ENCODE results near the gene FBXO42.
"Not testable (repeated sequence)": the region's sequence is repeated elsewhere in the genome, so short reads cannot be mapped to it uniquely, and the experiment has no call there.

The FBXO42 gene

DNA sequence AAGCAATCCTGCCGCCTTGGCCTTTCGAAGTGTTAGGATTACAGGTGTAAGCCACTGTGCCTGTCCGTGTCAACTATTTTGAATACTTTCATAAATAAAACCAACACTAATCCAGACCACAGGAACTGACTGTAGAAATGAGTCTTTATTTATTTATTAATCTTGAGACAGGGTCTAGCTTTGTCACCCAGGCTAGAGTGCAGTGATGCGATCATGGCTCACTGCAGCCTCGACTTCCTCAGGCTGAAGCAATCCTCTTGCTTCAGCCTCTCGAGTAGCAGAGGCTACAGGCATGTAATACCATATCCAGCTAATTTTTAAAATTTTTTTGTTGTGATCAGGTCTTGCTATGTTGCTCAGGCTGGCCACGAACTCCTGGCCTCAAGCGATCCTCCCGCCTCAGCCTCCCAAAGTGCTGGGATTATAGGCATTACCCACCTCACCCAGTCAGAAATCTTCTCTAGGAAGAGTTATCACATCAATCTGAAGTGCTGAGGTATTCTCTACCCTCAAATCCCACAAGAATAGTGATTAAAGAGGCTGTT lies 93.6 kb downstream of the FBXO42 start:
- DNase-seq: no peak

DNA sequence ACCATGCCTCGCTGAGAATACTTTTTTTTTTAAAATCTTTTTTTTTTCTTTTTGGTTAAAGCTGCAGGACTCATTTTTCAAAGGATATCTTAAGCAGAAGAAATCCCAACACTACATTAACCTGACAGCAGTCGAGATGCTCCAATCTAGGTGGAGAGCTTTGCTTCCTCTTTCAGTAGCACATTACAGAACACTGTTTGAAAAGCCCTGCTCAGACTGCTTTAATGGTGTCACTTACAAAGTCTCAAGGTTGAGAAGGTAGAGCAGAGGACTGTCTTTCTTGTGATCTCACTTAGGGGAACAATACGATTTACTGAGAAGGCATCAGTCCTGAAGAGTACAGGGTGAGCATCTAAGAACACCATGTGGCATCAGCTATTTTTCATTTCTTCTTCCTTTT lies 94.3 kb downstream of the FBXO42 start:
- DNase-seq: no peak

DNA sequence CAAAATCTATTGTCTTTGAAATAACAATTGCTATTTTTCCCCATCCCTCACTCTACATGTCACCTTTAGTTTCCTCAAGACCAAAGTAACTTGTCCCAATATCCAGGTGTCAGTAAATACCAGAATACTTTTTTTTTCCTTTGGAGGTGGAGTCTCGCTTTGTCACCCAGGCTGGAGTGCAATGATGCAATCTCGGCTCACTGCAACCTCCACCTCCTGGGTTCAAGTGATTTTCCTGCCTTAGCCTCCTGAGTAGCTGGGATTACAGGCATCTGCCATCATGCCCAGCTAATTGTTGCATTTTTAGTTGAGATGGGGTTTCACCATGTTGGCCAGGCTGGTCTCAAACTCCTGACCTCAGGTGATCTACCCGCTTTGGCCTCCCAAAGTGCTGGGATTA lies 94.7 kb downstream of the FBXO42 start:
- DNase-seq: not testable (repeated sequence)

DNA sequence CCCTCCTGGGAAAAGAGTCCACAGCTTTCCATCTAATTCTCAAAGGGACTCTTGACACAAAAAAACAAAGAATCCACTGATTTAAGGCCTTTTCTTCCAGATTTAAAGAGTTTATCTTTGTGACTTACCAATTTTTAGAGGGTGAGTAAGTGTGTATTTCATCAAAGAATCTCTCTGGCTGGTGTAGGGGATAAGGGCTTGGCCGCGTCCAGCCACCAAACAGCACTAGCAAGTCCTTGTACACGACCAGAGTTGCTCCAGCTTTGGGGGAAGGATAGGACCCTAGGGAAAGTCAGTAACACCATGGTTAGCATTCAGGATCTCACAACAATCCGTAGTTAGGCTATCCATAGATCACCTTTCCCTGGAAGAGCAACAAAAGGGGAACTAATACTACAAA lies 95.8 kb downstream of the FBXO42 start:
- no peak for DNase-seq

GRCh38 chr1:16254263-16254928 lies 97.9 kb downstream of the FBXO42 start:
- DNase-seq: no peak

GRCh38 chr1:16253332-16253922 lies 98.9 kb downstream of the FBXO42 start:
- no peak for DNase-seq

DNA sequence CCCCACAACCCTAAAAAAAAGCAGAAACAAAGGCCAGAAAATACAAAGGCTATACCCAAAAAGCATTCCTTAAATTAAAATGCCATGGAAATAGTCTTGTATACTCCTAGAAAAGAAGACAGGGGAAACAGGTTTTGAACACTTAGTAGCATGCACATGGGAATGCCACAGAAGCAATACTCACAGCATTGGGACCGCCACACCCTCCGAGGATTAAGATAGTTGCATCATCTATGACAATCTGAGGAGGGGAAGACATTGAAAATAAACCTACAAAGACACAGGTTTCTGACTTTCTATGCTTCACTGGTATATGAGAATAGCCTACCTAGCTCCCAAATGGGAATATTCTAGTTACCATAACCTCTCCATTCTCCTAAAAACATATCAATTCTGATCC lies 99.4 kb downstream of the FBXO42 start:
- DNase-seq: no peak

GRCh38 chr1:16251381-16251780 lies 100.9 kb downstream of the FBXO42 start:
- DNase-seq: no peak

- DNase-seq: no peak
Measured at GRCh38 chr1:16250524-16251251, 101.6 kb downstream of the FBXO42 start.

- DNase-seq: peak; percentile 61
Measured at GRCh38 chr1:16249596-16250241, 102.6 kb downstream of the FBXO42 start.

DNA sequence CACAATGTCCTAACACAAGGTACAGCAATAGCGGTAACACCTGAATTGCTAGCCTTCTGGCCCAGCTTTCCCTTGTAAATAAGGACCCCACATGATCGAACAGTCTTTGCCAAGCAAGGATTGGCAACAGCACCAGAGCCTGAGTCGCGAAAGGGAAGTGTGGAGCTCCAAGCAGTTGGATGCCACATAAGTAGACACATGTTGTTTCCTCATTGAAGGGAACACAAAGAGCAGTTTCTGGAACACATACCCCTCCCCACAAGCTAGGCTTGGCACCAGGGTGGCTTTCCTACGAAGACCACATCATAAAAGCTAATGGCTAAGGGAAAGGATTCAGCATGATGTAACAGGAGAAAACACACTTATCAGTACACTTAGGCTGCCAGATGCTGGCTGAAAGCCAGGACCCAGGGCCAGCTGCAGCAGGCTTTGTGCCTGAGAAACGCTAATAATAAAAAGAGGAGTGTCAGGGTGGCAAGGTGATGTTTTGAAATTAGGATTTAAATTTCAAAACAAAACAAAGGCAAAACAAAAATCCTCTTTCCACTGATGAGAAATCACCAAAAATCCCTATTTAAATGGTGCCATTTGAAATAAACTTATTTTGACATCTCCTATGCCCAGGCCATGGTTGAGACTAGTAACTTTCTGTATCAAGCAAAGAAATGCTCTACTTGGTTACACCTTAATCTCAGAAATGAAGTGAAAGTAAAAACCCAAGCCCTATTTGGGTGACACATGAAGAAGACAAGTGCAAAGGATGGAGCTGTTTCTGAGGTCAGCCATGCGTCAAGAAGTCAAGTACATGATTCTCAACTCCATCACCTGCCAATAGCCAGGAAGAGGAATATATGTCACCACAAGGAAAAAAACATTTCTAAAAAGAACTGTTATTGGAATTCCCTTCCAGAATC lies 103.4 kb downstream of the FBXO42 start:
- peak; percentile 98 for DNase-seq

DNA sequence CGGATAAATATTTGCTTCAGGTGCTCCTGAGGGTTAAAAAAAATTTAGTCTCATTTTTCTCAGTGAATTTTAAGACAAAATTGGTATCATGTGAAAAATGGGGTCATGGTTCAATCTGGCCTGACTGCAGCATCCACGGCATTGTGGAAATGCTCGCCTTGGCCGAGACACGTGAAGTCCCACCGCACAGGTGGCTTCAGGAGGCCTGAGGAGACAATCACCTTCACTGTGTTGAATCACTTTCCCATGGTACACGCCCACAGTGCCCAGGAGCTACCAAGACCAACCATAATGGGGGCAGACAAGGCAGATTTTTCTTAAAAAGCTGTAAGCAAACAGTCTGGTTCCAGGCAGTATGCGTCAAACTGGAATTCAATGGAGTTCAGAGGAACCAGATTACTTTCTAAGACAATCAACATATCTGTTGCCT lies 104.3 kb downstream of the FBXO42 start:
- no peak for DNase-seq

GRCh38 chr1:16247441-16247840 lies 104.8 kb downstream of the FBXO42 start:
- no peak for DNase-seq

DNA sequence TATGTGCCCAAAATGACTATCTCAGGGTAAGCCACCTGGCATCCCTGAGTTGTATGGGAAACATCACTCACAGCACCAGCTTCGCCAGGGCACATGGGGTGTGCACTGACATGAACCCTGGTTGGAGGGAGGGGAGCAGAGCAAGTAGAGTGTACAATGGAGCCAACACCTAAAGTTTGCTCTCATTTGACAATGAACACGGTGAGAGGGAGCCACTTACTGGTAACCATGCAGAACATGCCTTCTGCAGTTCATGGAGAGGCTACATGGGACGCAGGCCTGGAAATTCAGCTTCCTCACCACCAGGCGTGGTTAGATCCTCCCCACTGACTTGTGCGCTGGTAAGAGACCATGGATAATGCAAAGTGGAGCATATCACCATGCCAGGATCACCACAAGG lies 105.3 kb downstream of the FBXO42 start:
- DNase-seq: no peak

DNA sequence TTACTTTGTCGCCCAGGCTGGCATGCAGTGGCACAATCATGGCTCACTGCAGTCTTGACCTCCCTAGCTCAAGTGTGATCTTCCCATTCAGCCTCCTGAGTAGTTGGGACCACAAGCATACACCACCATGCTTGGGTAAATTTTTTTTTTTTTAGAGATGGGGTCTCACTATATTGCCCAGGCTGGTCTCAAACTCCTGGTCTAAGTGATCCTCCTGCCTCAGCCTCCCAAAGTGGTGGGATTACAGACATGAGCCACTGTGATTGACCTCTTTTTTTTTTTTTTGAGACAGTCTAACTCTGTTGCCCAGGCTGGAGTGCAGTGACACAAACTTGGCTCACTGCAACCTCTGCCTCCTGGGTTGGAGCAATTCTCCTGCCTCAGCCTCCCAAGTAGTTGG lies 106.0 kb downstream of the FBXO42 start:
- not testable (repeated sequence) for DNase-seq

GRCh38 chr1:16245476-16246196 lies 106.6 kb downstream of the FBXO42 start:
- no peak for DNase-seq

DNA sequence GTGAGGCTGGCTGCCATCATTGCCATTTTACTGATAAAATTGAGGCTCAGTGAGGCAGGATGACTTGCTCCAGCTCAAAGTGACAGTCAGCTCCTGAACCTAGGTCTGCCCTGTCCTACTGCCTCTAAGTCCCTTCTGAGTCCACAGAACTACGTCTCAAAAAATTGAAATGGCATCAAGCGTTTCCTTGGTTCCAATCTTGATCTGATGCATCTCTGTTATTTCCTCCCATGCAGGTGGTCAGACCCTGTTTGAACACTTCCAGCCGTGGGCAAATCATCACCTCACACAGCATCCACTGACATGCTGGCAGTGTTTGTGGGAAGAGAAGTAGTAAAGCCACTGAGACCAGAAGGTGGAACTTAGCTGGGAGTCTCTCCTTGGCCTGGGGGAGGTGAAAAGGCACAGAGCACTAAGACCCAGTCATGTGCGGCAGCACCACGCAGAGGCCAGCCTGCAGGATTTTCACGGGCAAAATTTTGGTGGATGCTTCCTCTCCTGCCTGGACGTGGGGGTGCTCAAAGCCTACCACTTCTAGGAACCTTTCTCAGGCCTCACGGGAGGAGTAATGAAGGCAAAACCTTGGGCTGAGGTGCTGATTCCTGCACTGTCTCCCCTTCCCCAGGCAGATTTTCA lies 107.5 kb downstream of the FBXO42 start:
- peak; percentile 49 for DNase-seq

GRCh38 chr1:16243936-16244649 lies 108.2 kb downstream of the FBXO42 start:
- DNase-seq: peak; percentile 92

GRCh38 chr1:16243215-16243610 lies 109.1 kb downstream of the FBXO42 start:
- DNase-seq: no peak

DNA sequence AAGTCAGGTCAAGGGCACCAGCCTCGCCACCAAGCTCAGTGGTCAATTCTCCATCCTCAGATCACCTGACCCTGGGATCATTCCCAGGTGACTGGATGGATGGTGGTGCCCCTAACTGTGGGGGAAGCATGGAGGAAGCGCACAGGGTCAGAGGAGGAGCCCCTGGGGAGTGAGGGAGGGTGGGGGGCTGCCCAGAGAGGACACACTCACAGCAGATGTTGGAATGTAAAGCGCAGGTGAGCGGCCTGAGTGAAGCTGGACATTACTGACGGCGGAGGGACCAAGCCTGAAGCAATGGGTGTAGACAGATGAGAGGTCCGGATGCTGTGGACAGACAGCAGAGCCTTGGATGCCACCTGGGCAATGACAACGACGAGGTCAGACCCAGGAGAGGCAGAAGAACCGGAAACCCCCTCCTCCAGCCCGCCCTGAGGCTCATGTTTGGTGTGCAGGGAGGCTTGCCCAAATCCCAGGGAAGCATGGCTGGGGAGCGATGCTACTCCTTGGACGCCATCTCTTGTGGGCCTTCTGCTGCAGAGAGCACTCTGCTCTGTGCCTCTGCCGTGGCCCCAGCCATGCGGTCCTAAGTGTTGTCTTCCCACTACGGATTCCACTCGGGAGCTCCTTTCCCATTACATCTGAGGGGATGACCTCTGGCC lies 109.6 kb downstream of the FBXO42 start:
- no peak for DNase-seq
